NOMO-1 treated with DMSO at 0.1 percent for 48 hours (cell line): ENCODE results near the gene SETD1B.
A peak's percentile ranks its signal among the peaks of the same experiment; 100 is the strongest.

Experiments used
- DNase-seq: peaks from one replicate; lab custom pipeline; 2025; ENCODE audit not compliant: unreplicated experiment; lab: John Stamatoyannopoulos, UW

Gene SETD1B

GRCh38 chr12:121823727-121824115, 19.9 kb downstream of the SETD1B start:
- no peak for DNase-seq

- DNase-seq: no peak
Observed at GRCh38 chr12:121825041-121825523, 21.3 kb downstream of the SETD1B start.

GRCh38 chr12:121826318-121827150, 22.7 kb downstream of the SETD1B start:
- no peak for DNase-seq

GRCh38 chr12:121827351-121828099, 23.7 kb downstream of the SETD1B start:
- no peak for DNase-seq

- DNase-seq: no peak
Observed at GRCh38 chr12:121828306-121828705, 24.5 kb downstream of the SETD1B start.

GRCh38 chr12:121828826-121829225, 25.0 kb downstream of the SETD1B start:
- no peak for DNase-seq

- DNase-seq: no peak
Observed at GRCh38 chr12:121829250-121829918, 25.6 kb downstream of the SETD1B start.

GRCh38 chr12:121830134-121830533, 26.3 kb downstream of the SETD1B start:
- DNase-seq: no peak

- DNase-seq: no peak
Observed at GRCh38 chr12:121830588-121831265, 26.9 kb downstream of the SETD1B start.

GRCh38 chr12:121831571-121832245, 27.9 kb downstream of the SETD1B start:
- peak; percentile 66 for DNase-seq

GRCh38 chr12:121837680-121838079, 33.9 kb downstream of the SETD1B start:
- DNase-seq: no peak

GRCh38 chr12:121838126-121838525, 34.3 kb downstream of the SETD1B start:
- DNase-seq: no peak

- peak; percentile 99 for DNase-seq
Observed at GRCh38 chr12:121839106-121839992, 35.5 kb downstream of the SETD1B start.

GRCh38 chr12:121839993-121840761, 36.4 kb downstream of the SETD1B start:
- DNase-seq: peak; percentile 26

- DNase-seq: no peak
Observed at GRCh38 chr12:121843236-121843982, 39.6 kb downstream of the SETD1B start.

GRCh38 chr12:121845701-121846100, 41.9 kb downstream of the SETD1B start:
- DNase-seq: peak; percentile 36

- DNase-seq: no peak
Observed at GRCh38 chr12:121849211-121849610, 45.4 kb downstream of the SETD1B start.

GRCh38 chr12:121849665-121850064, 45.9 kb downstream of the SETD1B start:
- peak; percentile 59 for DNase-seq
